ENCODE data around the gene TTC7B.

- no peak for TF ChIP-seq EZH2 (IDR thresholded peaks at IDR 0.05; ENCODE audit: borderline replicate concordance, low read depth, low read length, severe bottlenecking)
- TF ChIP-seq CTCF (IDR thresholded peaks at IDR 0.05; ENCODE audit: borderline replicate concordance, extremely low read depth, low read length, poor library complexity, severe bottlenecking): no peak
Observed at GRCh38 chr14:90475298-90475697, 340.9 kb downstream of the TTC7B start.
